Inferior parietal cortex (tissue), 1 donor: ENCODE data around the gene CSH2.
"Not testable (repeated sequence)": the region's sequence is repeated elsewhere in the genome, so short reads cannot be mapped to it uniquely, and the experiment has no call there.

Experiments used
- DNase-seq: peaks from one replicate; pipeline ENCODE4 v3.0.0-alpha.2; 2016; ENCODE audit errors: extremely low spot score

Gene CSH2

GRCh38 chr17:63873577-63873976, at the start of gene CSH2:
Gene CSH2, minus strand, starts transcription at chr17:63873677. Its CDS starts 63 bp downstream, at chr17:63873614.
- not testable (repeated sequence) for DNase-seq

GRCh38 chr17:63922402-63922801, 48.9 kb upstream of the CSH2 start:
- not testable (repeated sequence) for DNase-seq

- not testable (repeated sequence) for DNase-seq
These were observed 47.3 kb upstream of the CSH2 start for GRCh38 chr17:63920779-63921178.

GRCh38 chr17:63920050-63920449, 46.6 kb upstream of the CSH2 start:
- not testable (repeated sequence) for DNase-seq

GRCh38 chr17:63919311-63919723, 45.8 kb upstream of the CSH2 start:
- peak; percentile 57 for DNase-seq

GRCh38 chr17:63918789-63919305, 45.4 kb upstream of the CSH2 start, which contains the start of gene GH1:
Gene GH1, minus strand, starts transcription at chr17:63918839. Its CDS starts 63 bp downstream, at chr17:63918776.
- DNase-seq, result not testable (repeated sequence)

GRCh38 chr17:63918305-63918704, 44.8 kb upstream of the CSH2 start:
- DNase-seq, result no peak

GRCh38 chr17:63917646-63918045, 44.2 kb upstream of the CSH2 start:
- no peak for DNase-seq

- not testable (repeated sequence) for DNase-seq
These were observed 43.7 kb upstream of the CSH2 start for GRCh38 chr17:63917206-63917605.

- DNase-seq, result no peak
These were observed 43.2 kb upstream of the CSH2 start for GRCh38 chr17:63916566-63917185.

- DNase-seq, result not testable (repeated sequence)
These were observed 42.3 kb upstream of the CSH2 start for GRCh38 chr17:63915753-63916152.

- no peak for DNase-seq
These were observed 41.0 kb upstream of the CSH2 start for GRCh38 chr17:63914471-63914870.

- peak; percentile 17 for DNase-seq
These were observed 38.2 kb upstream of the CSH2 start for GRCh38 chr17:63911657-63912100.

GRCh38 chr17:63911041-63911635, 37.7 kb upstream of the CSH2 start, which contains the start of gene CSHL1:
Gene CSHL1, minus strand, starts transcription at chr17:63911258. Its CDS starts 62 bp downstream, at chr17:63911196.
- DNase-seq, result no peak

- DNase-seq, result no peak
These were observed 36.6 kb upstream of the CSH2 start for GRCh38 chr17:63910096-63910495.

- not testable (repeated sequence) for DNase-seq
These were observed 36.1 kb upstream of the CSH2 start for GRCh38 chr17:63909586-63909985.

GRCh38 chr17:63907161-63907778, 33.8 kb upstream of the CSH2 start:
- not testable (repeated sequence) for DNase-seq

GRCh38 chr17:63904796-63905195, 31.3 kb upstream of the CSH2 start:
- DNase-seq, result not testable (repeated sequence)

- DNase-seq, result not testable (repeated sequence)
These were observed 30.3 kb upstream of the CSH2 start for GRCh38 chr17:63903787-63904201.

- DNase-seq, result not testable (repeated sequence)
These were observed 28.5 kb upstream of the CSH2 start for GRCh38 chr17:63901971-63902370.

- DNase-seq, result not testable (repeated sequence)
These were observed 25.7 kb upstream of the CSH2 start for GRCh38 chr17:63898899-63899798.
